ENCODE data around the gene PDE3B.
"Not testable (repeated sequence)": the region's sequence is repeated elsewhere in the genome, so short reads cannot be mapped to it uniquely, and the experiment has no call there.

The PDE3B gene

DNA sequence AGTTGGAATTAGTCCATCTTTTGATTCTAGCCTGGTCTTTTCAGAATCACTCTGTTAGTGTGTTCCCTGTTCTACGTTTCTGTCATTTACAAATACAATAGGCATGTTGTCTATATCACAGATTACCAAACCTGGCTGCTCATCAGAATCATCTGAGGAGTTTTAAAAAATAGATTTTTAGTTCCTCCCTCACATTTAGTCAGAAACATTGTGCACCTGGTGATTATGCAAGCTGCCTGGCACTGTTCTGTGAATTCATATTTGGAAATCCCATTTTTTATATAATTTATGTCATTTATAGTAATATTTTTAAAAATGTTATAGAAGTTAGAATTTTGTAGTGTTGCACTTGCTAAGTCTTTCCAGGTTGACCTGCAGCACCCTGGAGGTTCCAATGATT, 107.3 kb downstream of the PDE3B start:
- DNase-seq: no peak

- DNase-seq: no peak
These were observed 108.4 kb downstream of the PDE3B start for GRCh38 chr11:14751975-14752407.

GRCh38 chr11:14755140-14755539, 111.5 kb downstream of the PDE3B start:
- no peak for DNase-seq

DNA sequence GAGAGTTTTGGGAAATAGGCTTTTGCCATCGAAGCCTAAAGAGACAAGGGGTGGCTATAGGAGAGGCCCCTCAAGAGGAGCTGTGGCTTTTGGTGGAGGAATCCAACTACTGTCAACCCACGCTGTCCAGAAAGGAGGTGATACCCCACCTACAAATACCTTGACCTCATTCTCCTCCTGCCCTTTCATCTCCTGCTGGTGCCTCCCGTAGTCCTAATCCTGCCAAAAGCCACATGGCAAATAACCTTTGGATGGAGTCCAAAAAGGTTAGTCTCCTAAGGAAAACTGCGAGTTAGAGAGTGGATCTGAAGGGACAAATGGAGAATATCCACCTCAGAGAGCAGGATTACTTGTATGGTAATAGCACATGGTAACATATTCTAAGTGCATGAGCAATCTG, 112.7 kb downstream of the PDE3B start:
- DNase-seq: no peak

DNA sequence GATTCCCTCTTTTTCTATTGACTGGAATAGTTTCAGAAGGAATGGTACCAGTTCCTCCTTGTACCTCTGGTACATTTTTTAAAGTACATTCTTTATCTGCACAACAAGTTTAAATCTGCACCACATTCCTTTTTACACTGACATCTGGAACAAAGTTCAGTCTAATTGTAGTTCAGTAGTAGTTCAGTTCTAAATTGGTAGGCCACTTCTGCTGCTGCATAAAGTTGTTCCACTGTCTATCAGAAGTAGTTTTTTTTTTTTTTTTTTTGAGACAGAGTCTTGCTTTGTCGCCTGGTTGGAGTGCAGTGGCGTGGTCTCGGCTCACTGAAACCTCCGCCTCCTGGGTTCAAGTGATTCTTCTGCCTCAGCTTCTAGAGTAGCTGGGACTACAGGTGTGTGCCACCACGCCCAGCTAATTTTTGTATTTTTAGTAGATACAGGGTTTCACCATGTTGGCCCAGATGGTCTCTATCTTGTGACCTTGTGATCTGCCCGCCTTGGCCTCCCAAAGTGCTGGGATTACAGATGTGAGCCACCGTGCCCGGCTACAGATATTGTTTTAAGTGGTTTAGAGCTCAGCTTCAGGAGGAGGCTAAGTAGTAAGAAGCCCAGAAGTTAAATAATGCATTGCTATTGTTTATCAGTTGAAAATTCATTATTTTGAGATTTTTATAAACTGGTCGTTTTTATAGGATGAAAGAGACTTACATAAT, 115.9 kb downstream of the PDE3B start:
- DNase-seq: not testable (repeated sequence)

DNA sequence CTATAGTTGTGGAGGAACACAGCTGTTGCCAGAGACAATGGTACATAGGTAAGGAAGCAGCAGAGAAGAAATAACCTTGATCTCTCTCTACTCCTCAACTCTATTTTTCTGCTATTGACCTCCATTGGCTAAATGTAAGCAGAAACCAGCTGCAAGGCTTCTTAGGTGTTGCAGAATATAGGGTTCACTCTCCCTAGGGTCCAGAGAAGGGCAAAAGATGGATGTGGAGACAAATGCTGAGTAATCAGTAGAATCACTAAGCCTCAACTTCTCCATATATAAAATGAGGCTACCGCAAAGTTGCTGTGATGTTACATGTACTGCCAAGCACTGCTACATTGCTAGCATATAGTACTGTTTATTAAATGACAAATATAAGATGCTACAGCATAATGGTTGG, 120.6 kb downstream of the PDE3B start:
- DNase-seq: no peak

DNA sequence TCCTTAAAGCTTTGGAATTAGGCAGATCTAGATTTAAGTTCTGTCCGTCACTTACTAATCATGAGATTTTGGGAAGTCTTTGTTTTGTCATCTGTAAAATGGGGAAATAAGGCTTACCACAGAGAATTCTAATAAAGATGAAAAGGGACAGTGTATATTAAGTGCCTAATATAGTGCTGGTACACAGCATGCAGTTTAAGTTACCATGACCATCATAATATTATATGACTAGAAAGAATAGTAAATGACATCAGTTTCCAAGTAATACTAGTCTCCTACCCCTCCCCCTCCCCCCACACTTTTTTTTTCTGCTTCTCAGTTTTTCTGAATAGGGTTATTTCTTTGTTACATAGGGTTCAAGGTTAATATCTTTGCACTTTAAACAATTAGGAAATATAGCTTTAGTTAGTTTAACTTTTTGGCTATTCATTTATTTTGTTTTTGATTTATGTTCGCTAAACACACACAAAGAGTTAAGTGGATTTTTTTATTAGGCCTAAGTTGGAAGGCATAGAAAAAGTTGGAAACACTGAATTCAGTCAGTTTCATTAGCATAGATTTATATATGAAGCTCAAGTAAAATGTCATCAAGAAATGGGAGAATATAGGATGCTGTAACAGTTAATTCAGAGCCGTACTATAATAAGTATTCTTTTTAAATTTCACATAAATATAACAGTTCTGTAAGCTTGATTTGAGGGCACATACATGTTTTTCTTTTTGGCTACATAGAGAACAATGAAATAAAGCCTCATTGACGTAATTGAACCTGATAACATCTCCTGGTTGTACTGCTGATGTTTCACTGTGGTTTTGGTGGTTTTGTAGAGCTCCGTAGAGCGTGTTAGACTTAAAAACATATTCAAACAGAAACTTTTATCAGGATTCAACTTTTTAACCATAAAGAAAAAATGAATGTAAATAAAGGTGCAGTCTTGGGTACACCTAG, 121.2 kb downstream of the PDE3B start:
- DNase-seq: no peak

GRCh38 chr11:14766585-14766984, 123.0 kb downstream of the PDE3B start:
- DNase-seq: no peak

- no peak for DNase-seq
These were observed 125.1 kb downstream of the PDE3B start for GRCh38 chr11:14768526-14769188.

DNA sequence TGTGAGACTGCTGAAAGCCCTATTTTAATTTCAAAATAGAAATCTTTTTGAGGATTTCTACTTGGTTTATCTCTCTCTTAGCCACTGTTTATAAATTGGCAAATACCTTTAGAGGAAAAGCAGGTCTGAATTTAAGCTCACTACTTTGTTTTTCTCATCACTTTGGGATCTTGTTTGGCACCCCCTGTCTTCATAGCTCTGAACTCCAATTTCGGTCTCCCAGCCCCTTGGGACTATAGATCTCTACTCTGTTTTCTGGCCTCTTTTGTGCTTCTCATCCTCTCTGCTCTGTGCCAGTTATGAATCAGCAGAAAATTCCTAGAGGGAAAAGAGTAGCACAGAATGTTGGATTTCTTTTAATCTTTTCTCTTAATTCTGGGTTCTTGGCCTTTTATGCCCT, 130.2 kb downstream of the PDE3B start:
- no peak for DNase-seq

- DNase-seq: no peak
These were observed 131.1 kb downstream of the PDE3B start for GRCh38 chr11:14774721-14775120.

- DNase-seq: no peak
These were observed 132.3 kb downstream of the PDE3B start for GRCh38 chr11:14775897-14776296.

- DNase-seq: not testable (repeated sequence)
These were observed 134.9 kb downstream of the PDE3B start for GRCh38 chr11:14778460-14778859.

DNA sequence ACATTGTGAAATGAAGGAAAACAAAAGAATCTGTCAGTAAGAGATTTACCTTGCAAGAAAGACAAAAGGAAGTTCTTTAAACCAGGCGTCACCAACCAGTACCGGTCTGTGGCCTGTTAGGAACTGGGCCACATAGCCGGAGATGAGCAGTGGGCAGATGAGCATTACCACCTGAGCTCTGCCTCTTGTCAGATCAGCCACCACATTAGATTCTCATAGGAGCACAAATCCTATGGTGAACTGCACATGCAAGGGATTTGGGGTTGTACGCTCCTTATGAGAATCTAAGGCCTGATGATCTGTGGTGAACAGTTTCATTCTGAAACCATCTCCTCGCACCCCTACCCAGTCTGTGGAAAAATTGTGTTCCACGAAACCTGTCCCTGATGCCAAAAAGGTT, 140.2 kb downstream of the PDE3B start:
- no peak for DNase-seq

- DNase-seq: no peak
These were observed 140.6 kb downstream of the PDE3B start for GRCh38 chr11:14784230-14784629.

GRCh38 chr11:14789879-14790484, 146.4 kb downstream of the PDE3B start:
- peak; percentile 7 for DNase-seq

DNA sequence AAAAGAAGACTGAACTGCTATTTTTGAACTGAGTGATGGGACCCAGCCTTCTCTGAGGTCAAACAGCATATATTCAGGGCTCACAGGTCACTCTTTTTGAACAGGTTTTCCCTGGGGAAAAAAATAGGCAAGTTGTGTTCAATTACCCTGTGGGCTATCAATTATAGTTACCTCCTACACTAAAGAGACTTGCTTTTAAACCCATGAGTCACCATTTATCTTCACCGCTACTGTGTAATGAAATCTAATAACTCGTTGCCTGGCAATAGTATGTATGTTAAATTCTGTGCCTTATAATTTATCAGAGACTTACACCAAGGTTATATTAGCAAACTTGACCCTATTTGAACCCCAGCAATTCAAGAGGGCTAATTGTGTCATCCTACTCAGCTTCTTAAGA, 149.9 kb downstream of the PDE3B start:
- DNase-seq: no peak

DNA sequence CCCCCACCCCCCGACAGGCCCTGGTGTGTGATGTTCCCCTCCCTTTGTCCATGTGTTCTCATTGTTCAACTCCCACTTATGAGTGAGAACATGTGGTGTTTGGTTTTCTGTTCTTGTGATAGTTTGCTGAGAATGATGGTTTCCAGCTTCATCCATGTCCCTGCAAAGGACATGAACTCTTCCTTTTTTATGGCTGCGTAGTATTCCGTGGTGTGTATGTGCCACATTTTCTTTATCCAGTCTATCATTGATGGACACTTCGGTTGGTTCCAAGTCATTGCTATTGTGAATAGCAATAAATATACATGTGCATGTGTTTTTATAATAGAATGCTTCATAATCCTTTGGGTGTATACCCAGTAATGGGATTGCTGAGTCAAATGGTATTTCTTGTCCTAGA, 152.4 kb downstream of the PDE3B start:
- not testable (repeated sequence) for DNase-seq

DNA sequence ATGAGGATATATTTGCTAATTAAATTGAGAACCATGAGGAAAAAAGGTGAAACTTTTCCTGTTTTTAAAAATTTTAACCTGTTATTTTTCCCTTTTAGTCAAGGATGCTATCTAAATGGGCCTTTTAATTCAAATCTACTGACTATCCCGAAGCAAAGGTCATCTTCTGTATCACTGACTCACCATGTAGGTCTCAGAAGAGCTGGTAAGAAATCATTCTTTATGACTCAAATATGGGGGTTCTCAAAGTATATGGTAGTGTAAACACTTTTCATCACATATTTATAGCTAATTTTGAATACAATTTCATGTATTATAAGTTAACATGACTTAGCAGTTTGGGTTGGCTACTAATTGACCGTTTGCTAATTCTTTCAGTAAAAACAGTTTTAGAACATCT, 160.2 kb downstream of the PDE3B start:
- DNase-seq: no peak

DNA sequence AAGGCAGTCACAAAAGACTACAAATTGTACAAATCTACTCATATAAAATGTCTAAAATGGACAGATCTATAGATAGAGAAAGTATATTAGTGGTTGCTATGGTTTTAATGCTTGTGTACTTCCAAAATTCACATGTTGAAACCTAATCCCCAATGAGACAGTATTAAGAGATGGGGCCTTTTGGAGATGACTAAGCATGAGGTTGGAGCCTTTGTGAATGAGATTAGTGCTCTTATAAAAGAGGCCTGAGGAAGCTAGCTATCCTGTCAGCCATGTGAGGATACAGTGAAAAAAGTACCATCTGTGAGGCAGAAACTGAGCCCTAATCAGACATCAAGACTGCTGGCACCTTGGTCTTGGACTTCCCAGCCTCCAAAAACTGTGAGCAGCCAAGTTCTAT, 165.9 kb downstream of the PDE3B start:
- no peak for DNase-seq

DNA sequence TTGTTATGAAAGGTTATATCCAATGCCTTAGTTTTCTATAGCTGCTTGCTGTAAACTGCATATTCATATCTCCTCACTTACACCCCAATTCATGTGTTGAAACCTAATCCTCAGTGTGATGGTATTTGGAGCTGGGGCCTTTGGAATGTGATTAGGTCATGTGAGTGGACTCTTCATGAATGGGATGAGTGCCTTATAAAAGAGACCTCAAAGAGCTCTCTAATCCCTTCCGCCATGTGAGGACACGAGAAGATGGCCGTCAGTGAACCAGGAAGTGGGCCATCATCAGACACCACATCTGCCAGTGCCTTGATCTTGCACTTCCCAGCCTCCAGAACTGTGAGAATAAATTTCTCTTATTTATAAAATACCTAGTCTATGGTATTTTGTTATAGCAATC, 169.2 kb downstream of the PDE3B start:
- no peak for DNase-seq

DNA sequence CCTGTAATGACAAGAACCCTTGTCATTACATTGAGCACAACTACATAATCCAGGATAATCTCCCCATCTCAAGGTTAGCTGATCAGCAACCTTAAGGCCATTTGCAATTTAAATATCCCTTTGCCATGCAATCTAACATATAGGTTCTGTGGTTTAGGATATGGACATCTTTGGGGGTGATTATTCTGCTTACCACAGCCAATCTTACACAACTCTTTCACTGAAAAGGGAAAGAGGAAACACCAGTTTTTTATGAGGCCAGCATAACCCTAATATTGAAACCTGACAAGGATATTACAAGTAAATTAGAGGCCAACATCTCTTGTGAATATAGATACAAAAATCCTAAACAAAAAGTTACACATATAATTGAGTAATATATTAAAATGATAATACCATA, 169.9 kb downstream of the PDE3B start:
- no peak for DNase-seq

DNA sequence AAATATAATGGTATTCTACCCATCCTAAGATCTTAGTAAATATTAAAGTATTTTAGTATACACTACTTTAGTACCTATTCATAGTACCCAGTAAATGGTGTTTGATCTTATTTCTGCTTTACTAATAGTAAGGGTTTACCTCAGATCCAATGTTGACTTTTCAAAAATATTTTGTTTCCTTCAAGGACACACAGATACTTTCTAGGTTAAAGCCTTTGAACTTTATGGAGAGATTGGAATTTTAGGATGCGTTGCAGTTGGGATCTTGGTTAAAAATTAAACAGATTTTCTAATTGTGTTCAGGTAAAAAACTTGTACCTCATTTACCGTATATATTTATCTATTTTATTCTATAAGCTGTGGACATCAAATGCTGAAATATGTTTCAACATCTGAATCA, 175.2 kb downstream of the PDE3B start:
- DNase-seq: no peak
